ENCODE measurements around the gene MINK1.

GRCh38 chr17:4842376-4842775 lies 9.2 kb downstream of the MINK1 start:
- TF ChIP-seq POLR2A (IDR thresholded peaks at IDR 0.05; ENCODE audit: low read length) (no peak), REST (IDR thresholded peaks at IDR 0.05) (no peak), ELK1 (IDR thresholded peaks at IDR 0.05; ENCODE audit: low read depth, low read length) (no peak), EHMT2 (IDR thresholded peaks at IDR 0.05; ENCODE audit: low read depth) (no peak), CEBPB (IDR thresholded peaks at IDR 0.05) (no peak), JUN (IDR thresholded peaks at IDR 0.05) (no peak), CTCF (IDR thresholded peaks at IDR 0.05) (no peak), SREBF2 (IDR thresholded peaks at IDR 0.05) (no peak), RAD21 (conservative IDR thresholded peaks at IDR 0.05 in 1 of 2, IDR thresholded peaks at IDR 0.05 in 1 of 2) (no peak)

All from A549 (cell line).